OCI-LY7 (cell line): ENCODE measurements around the gene RPS15. TPM values are rescaled to one million over a fixed set of nuclear protein-coding genes. Genes with fewer than 3 reads are reported as not detected.

Experiments
- BruUV-seq: library from RNA; stranded (reverse); fragments of 400-500 nt; replicated peaks from 2 replicates; lab custom pipeline; 2021; lab: Mats Ljungman, UMichigan
- CTCF ChIA-PET: fragments of 300-600 bp; sonication (Branson Sonifier 250); formaldehyde crosslinking; loops from one replicate; lab custom pipeline; 2022; ENCODE audit warnings: antibody characterized with exemption; ENCODE audit not compliant: unreplicated experiment; lab: Charles Lee
- POLR2A ChIA-PET: fragments of 300-600 bp; sonication (Branson Sonifier 250); formaldehyde crosslinking; loops from one replicate; lab custom pipeline; 2022; ENCODE audit warnings: antibody characterized with exemption; lab: Charles Lee
- DNase-seq: peaks from one replicate; pipeline ENCODE4 v3.0.0-alpha.2; 2015; ENCODE audit warnings: low spot score
- H2AFZ ChIP-seq: fragments of 200-600 bp; sonication (generic), shearing (Covaris generic); 2 replicates; pipeline ENCODE4 v1.6.1; 2014; ENCODE audit warnings: mild to moderate bottlenecking, antibody characterized with exemption, low read length, moderate library complexity
- H3K27ac ChIP-seq: fragments of 200-600 bp; sonication (generic); 2 replicates; pipeline ENCODE4 v1.5.1; 2014; ENCODE audit warnings: mixed run types, low read depth, mild to moderate bottlenecking, moderate library complexity, low read length, inconsistent platforms; ENCODE audit not compliant: poor library complexity, severe bottlenecking
- H3K36me3 ChIP-seq: fragments of 200-600 bp; sonication (generic); 2 replicates; pipeline ENCODE4 v1.6.1; 2014; ENCODE audit warnings: mild to moderate bottlenecking, antibody characterized with exemption, low read length, moderate library complexity, mixed read lengths; ENCODE audit not compliant: insufficient read depth
- H3K4me1 ChIP-seq: fragments of 200-600 bp; sonication (generic); 2 replicates; pipeline ENCODE4 v1.5.1; 2014; ENCODE audit warnings: mild to moderate bottlenecking, low read length; ENCODE audit not compliant: insufficient read depth, poor library complexity, severe bottlenecking
- H3K4me2 ChIP-seq: fragments of 200-600 bp; sonication (generic); 2 replicates; pipeline ENCODE4 v1.6.1; 2014; ENCODE audit warnings: mild to moderate bottlenecking, low read length
- H3K4me3 ChIP-seq: fragments of 200-600 bp; sonication (generic); 2 replicates; pipeline ENCODE4 v1.5.1; 2014; ENCODE audit warnings: mild to moderate bottlenecking, low read depth, low read length; ENCODE audit not compliant: poor library complexity, severe bottlenecking
- H3K79me2 ChIP-seq: fragments of 200-600 bp; sonication (generic); 2 replicates; pipeline ENCODE4 v1.6.1; 2016; ENCODE audit warnings: low read depth, mild to moderate bottlenecking, low read length, moderate library complexity, mixed read lengths; ENCODE audit not compliant: insufficient read depth
- H3K9me2 ChIP-seq: fragments of 200-600 bp; sonication (generic); 2 replicates; pipeline ENCODE4 v1.6.1; 2016; ENCODE audit warnings: mild to moderate bottlenecking, low read length, mixed read lengths; ENCODE audit not compliant: insufficient read depth
- H3K9me3 ChIP-seq: fragments of 200-600 bp; sonication (generic); 2 replicates; pipeline ENCODE4 v1.6.1; 2014; ENCODE audit warnings: mild to moderate bottlenecking, mixed run types, low read length, mixed read lengths
- H4K20me1 ChIP-seq: fragments of 200-600 bp; sonication (generic); 2 replicates; pipeline ENCODE4 v1.6.1; 2014; ENCODE audit warnings: mild to moderate bottlenecking, antibody characterized with exemption, low read length, moderate library complexity, mixed read lengths; ENCODE audit not compliant: insufficient read depth
- CTCF ChIP-seq: fragments of 200-600 bp; sonication (generic); conservative IDR thresholded peaks from 2 replicates; pipeline ENCODE4 v1.5.1; 2014; ENCODE audit warnings: mild to moderate bottlenecking, antibody characterized with exemption, low read length, moderate library complexity, mixed read lengths
- EZH2phosphoT487 ChIP-seq: fragments of 200-600 bp; sonication (generic); IDR thresholded peaks from 2 replicates; pipeline ENCODE4 v1.6.1; 2018; ENCODE audit warnings: low read depth, borderline replicate concordance, mild to moderate bottlenecking, mixed run types, antibody characterized with exemption, low read length, moderate library complexity, mixed read lengths
- intact Hi-C: fragments of 100-400 bp; cut with micrococcal nuclease; formaldehyde crosslinking; loops from one replicate; pipeline ENCODE4 v1.10.0; 2022; ENCODE audit not compliant: unreplicated experiment
- total RNA-seq, 2 experiments: library from RNA; depleted of rRNA in 1 of 2; stranded (reverse); fragments of >200 nt in 1 of 2; shearing (Covaris generic) in 1 of 2; gene quantifications; 2 replicates each; pipeline ENCODE4 v1.2.3, GENCODE V29; 2014 to 2022

RPS15 gene
- total RNA-seq, 2 experiments from 2014 or later: 1,860 to 2,068 TPM

GRCh38 chr19:1422943-1423342 is 15.3 kb upstream of the RPS15 start:
- BruUV-seq: TSS peak; percentile 22
- no peak overlapping the region for H3K27ac ChIP-seq
- no peak overlapping the region for H3K4me2 ChIP-seq
- CTCF ChIA-PET: no interaction called here
- H3K4me3 ChIP-seq: no peak overlapping the region
- no peaks in the 10 kb centered on the region for H3K4me1 ChIP-seq
- no peaks in the 10 kb centered on the region for H3K9me3 ChIP-seq
- H2AFZ ChIP-seq: no peak overlapping the region
- peak; percentile 53 for TF ChIP-seq CTCF
- TF ChIP-seq EZH2phosphoT487: no peak
- H4K20me1 ChIP-seq: peaks cover 9% of the 10 kb centered on the region; the same call in 1 of the 2 replicates
- H3K9me2 ChIP-seq: no peaks in the 10 kb centered on the region
- intact Hi-C loops: no loop called here
- no peak for DNase-seq
- POLR2A ChIA-PET: no interaction called here
- H3K36me3 ChIP-seq: peaks cover 94% of the 10 kb centered on the region
- H3K79me2 ChIP-seq: peaks cover 4% of the 10 kb centered on the region; the same call in 1 of the 2 replicates

- Histone ChIP-seq H3K27ac (no peak overlapping the region), H3K4me2 (no peak overlapping the region), H3K36me3 (peaks cover 94% of the 10 kb centered on the region), H3K79me2 (no peaks in the 10 kb centered on the region; the same call in 1 of the 2 replicates), H3K9me2 (no peaks in the 10 kb centered on the region), H4K20me1 (peaks cover 9% of the 10 kb centered on the region; the same call in 1 of the 2 replicates), H2AFZ (no peak overlapping the region), H3K9me3 (no peaks in the 10 kb centered on the region), H3K4me1 (no peaks in the 10 kb centered on the region), H3K4me3 (no peak overlapping the region)
- no TSS peak for BruUV-seq
- no peak for TF ChIP-seq EZH2phosphoT487
- TF ChIP-seq CTCF: no peak
- ChIA-PET CTCF (no interaction called here), POLR2A (no interaction called here)
- intact Hi-C loops: no loop called here
- DNase-seq: no peak
These were observed 14.6 kb upstream of the RPS15 start for GRCh38 chr19:1423436-1424191.
